H9 (cell line): ENCODE measurements around the gene CLCN5. TPM values are rescaled to one million over a fixed set of nuclear protein-coding genes. Genes with fewer than 3 reads are reported as not detected.

Experiments
- DNase-seq: peaks from one replicate; pipeline ENCODE4 v3.0.0-alpha.2; 2017
- H2AFZ ChIP-seq: one replicate; pipeline ENCODE4 v1.6.1; 2013; ENCODE audit warnings: mild to moderate bottlenecking, low read length, control low read depth, moderate library complexity
- H2AK5ac ChIP-seq: 2 replicates; pipeline ENCODE4 v1.6.1; 2013; ENCODE audit warnings: low read length, control low read depth, mixed read lengths; ENCODE audit not compliant: insufficient read length
- H2BK120ac ChIP-seq: one replicate; pipeline ENCODE4 v1.6.1; 2013; ENCODE audit warnings: low read depth, mild to moderate bottlenecking, low read length, control low read depth, inconsistent platforms; ENCODE audit not compliant: poor library complexity, severe bottlenecking
- H2BK12ac ChIP-seq: 2 replicates; pipeline ENCODE4 v1.6.1; 2013; ENCODE audit warnings: low read length, control low read depth, mixed read lengths, low read depth; ENCODE audit not compliant: insufficient read length
- H2BK15ac ChIP-seq: 2 replicates; pipeline ENCODE4 v1.6.1; 2013; ENCODE audit warnings: low read depth, low read length, control low read depth
- H2BK20ac ChIP-seq: one replicate; pipeline ENCODE4 v1.6.1; 2013; ENCODE audit warnings: low read depth, mild to moderate bottlenecking, low read length, control low read depth, inconsistent platforms; ENCODE audit not compliant: poor library complexity, severe bottlenecking
- H2BK5ac ChIP-seq: 2 replicates; pipeline ENCODE4 v1.6.1; 2013; ENCODE audit warnings: low read length, control low read depth, mixed read lengths; ENCODE audit not compliant: insufficient read length
- H3K14ac ChIP-seq: 2 replicates; pipeline ENCODE4 v1.6.1; 2013; ENCODE audit warnings: low read length, control low read depth; ENCODE audit not compliant: insufficient read depth
- H3K18ac ChIP-seq: 2 replicates; pipeline ENCODE4 v1.6.1; 2013; ENCODE audit warnings: low read depth, mild to moderate bottlenecking, mixed read lengths, low read length, control low read depth; ENCODE audit not compliant: insufficient read length
- H3K23ac ChIP-seq: 2 replicates; pipeline ENCODE4 v1.6.1; 2013; ENCODE audit warnings: low read length, control low read depth, mixed read lengths, low read depth; ENCODE audit not compliant: insufficient read length
- H3K23me2 ChIP-seq: 2 replicates; pipeline ENCODE4 v1.6.1; 2013; ENCODE audit warnings: low read depth, mild to moderate bottlenecking, mixed read lengths, low read length, control low read depth; ENCODE audit not compliant: insufficient read length, poor library complexity, severe bottlenecking
- H3K27ac ChIP-seq: 2 replicates; pipeline ENCODE4 v1.5.1; 2013; ENCODE audit warnings: low read length, control low read depth, mixed read lengths, low read depth; ENCODE audit not compliant: insufficient read length
- H3K27me3 ChIP-seq: 2 replicates; pipeline ENCODE4 v1.6.1; 2013; ENCODE audit warnings: low read length, control low read depth, inconsistent platforms; ENCODE audit not compliant: insufficient read depth
- H3K4ac ChIP-seq: 2 replicates; pipeline ENCODE4 v1.6.1; 2013; ENCODE audit warnings: low read depth, mild to moderate bottlenecking, control low read depth, inconsistent platforms, low read length, moderate library complexity
- H3K4me1 ChIP-seq: 2 replicates; pipeline ENCODE4 v1.6.1; 2013; ENCODE audit warnings: low read length, control low read depth, inconsistent platforms; ENCODE audit not compliant: insufficient read depth
- H3K4me2 ChIP-seq: 2 replicates; pipeline ENCODE4 v1.6.1; 2013; ENCODE audit warnings: low read length, control low read depth, mixed read lengths; ENCODE audit not compliant: insufficient read length, insufficient read depth
- H3K56ac ChIP-seq: 2 replicates; pipeline ENCODE4 v1.6.1; 2013; ENCODE audit warnings: low read depth, mild to moderate bottlenecking, mixed read lengths, low read length, control low read depth; ENCODE audit not compliant: insufficient read length
- H3K79me1 ChIP-seq: 2 replicates; pipeline ENCODE4 v1.6.1; 2013; ENCODE audit warnings: low read depth, mild to moderate bottlenecking, moderate library complexity, low read length, control low read depth, inconsistent platforms; ENCODE audit not compliant: insufficient read depth, poor library complexity, severe bottlenecking
- H3K79me2 ChIP-seq: 2 replicates; pipeline ENCODE4 v1.6.1; 2013; ENCODE audit warnings: low read length, control low read depth, inconsistent platforms; ENCODE audit not compliant: insufficient read depth
- H3K9ac ChIP-seq: 2 replicates; pipeline ENCODE4 v1.6.1; 2013; ENCODE audit warnings: low read length, control low read depth, mixed read lengths; ENCODE audit not compliant: insufficient read length; ENCODE audit errors: extremely low read depth
- H3K9me3 ChIP-seq: one replicate; pipeline ENCODE4 v1.6.1; 2013; ENCODE audit warnings: low read depth, low read length, inconsistent platforms; ENCODE audit not compliant: control insufficient read depth
- H3T11ph ChIP-seq: one replicate; pipeline ENCODE4 v1.6.1; 2013; ENCODE audit warnings: mild to moderate bottlenecking, low read length, control low read depth, inconsistent platforms
- H4K20me1 ChIP-seq: one replicate; pipeline ENCODE4 v1.6.1; 2013; ENCODE audit not compliant: control insufficient read depth, insufficient read length, insufficient read depth
- H4K5ac ChIP-seq: 2 replicates; pipeline ENCODE4 v1.6.1; 2013; ENCODE audit warnings: low read depth, mild to moderate bottlenecking, mixed read lengths, low read length, control low read depth; ENCODE audit not compliant: insufficient read length
- H4K8ac ChIP-seq: replicated peaks from 2 replicates; pipeline ENCODE4 v1.6.1; 2013; ENCODE audit warnings: low read length, control low read depth, mixed read lengths, low read depth; ENCODE audit not compliant: insufficient read length
- H4K91ac ChIP-seq: 2 replicates; pipeline ENCODE4 v1.6.1; 2013; ENCODE audit warnings: low read depth, mild to moderate bottlenecking, moderate library complexity, mixed read lengths, low read length, control low read depth; ENCODE audit not compliant: insufficient read length
- H3K27ac Mint-ChIP-seq, 3 experiments: 2 replicates in 2 of 3; 3 replicates in 1 of 3; pipeline ENCODE4 v1.8.0; 2020 to 2021; ENCODE audit warnings: mixed read lengths in 3 of 3, mild to moderate bottlenecking in 1 of 3, moderate library complexity in 1 of 3
- H3K27me3 Mint-ChIP-seq: 2 replicates; pipeline ENCODE4 v1.8.0; 2021; ENCODE audit warnings: low read depth, mild to moderate bottlenecking, moderate library complexity, mixed read lengths
- H3K36me3 Mint-ChIP-seq, 3 experiments: 2 replicates in 2 of 3; 3 replicates in 1 of 3; pipeline ENCODE4 v1.8.0; 2020 to 2021; ENCODE audit warnings: low read depth in 3 of 3, mixed read lengths in 3 of 3; ENCODE audit not compliant: insufficient read depth in 1 of 3
- H3K4me1 Mint-ChIP-seq, 2 experiments: 2 replicates each; pipeline ENCODE4 v1.8.0; 2020; ENCODE audit warnings: mixed read lengths in 2 of 2
- H3K4me3 Mint-ChIP-seq, 2 experiments: 2 replicates in 1 of 2; 3 replicates in 1 of 2; pipeline ENCODE4 v1.8.0; 2020 to 2021; ENCODE audit warnings: mild to moderate bottlenecking in 2 of 2, mixed read lengths in 2 of 2, moderate library complexity in 1 of 2
- H3K9me3 Mint-ChIP-seq, 2 experiments: 2 replicates in 1 of 2; 3 replicates in 1 of 2; pipeline ENCODE4 v1.8.0; 2020; ENCODE audit warnings: mild to moderate bottlenecking in 2 of 2, mixed read lengths in 2 of 2, moderate library complexity in 1 of 2
- CTCF ChIP-seq: fragments of 200-600 bp; sonication (generic); conservative IDR thresholded peaks from 3 replicates; pipeline ENCODE4 v1.8.0; 2021; ENCODE audit warnings: antibody characterized with exemption, mild to moderate bottlenecking
- WGBS: extraction: QIAGEN DNeasy Blood & Tissue Kit; methylation state at CpG from one replicate; pipeline ENCODE4 v1.1.7; 2013; ENCODE audit warnings: missing lambda C conversion rate, low lambda C conversion rate, mixed read lengths; ENCODE audit not compliant: insufficient read length; ENCODE audit errors: extremely low coverage; 5-methylcytosine and 5-hydroxymethylcytosine counted together
- total RNA-seq: library from RNA; stranded (reverse); gene quantifications from 2 replicates; pipeline ENCODE4 v1.2.1, GENCODE V29; 2021

Gene CLCN5
- total RNA-seq, 1 experiment from 2014 or later: 5.9 TPM

DNA sequence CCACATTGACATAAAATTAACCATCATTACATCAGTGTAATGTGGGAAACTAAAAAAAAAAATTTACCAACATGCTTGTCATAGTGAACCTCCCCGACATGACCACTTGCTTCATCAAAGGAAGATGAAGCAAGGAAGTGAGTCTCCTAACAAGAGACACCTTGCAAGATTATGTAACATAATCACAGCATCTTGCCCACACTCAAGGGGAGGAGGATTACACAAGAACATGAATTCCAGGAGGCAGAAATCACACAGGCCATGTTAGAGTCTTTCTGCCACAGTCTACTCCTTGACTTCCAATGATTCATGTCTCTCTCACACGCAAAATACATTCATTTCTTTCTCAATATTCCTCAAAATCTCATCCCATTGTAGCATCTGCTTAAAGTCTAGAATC lies 185.1 kb downstream of the CLCN5 start:
- H3K23me2 ChIP-seq: no peaks in the 10 kb centered on the region
- no peak overlapping the region for H3K23ac ChIP-seq
- H3K4ac ChIP-seq: no peak overlapping the region
- no peak overlapping the region for H2BK12ac ChIP-seq
- peaks cover 10% of the 10 kb centered on the region for H3K4me1 ChIP-seq
- DNase-seq: no peak
- no CpG with 5 or more reads among the region's 2 CpGs for WGBS
- Mint-ChIP-seq H3K27ac (no peak overlapping the region), H3K4me3 (no peak overlapping the region), H3K9me3 (peaks cover 76 to 77% of the 10 kb centered on the region in 2 experiments), H3K27me3 (no peaks in the 10 kb centered on the region), H3K36me3 (peaks cover 0 to 5% (median 0%) of the 10 kb centered on the region in 3 experiments; a peak in 3 of 7 replicates), H3K4me1 (peaks cover 38 to 43% of the 10 kb centered on the region in 2 experiments)
- H2BK20ac ChIP-seq: no peak overlapping the region
- TF ChIP-seq CTCF: no peak
- H3K9me3 ChIP-seq: peaks cover 7% of the 10 kb centered on the region
- H2BK120ac ChIP-seq: no peak overlapping the region
- no peaks in the 10 kb centered on the region for H3K79me1 ChIP-seq
- no peak overlapping the region for H2AFZ ChIP-seq
- no peak overlapping the region for H4K91ac ChIP-seq
- H3K14ac ChIP-seq: no peak overlapping the region
- no peak overlapping the region for H2BK5ac ChIP-seq
- H3T11ph ChIP-seq: no peak overlapping the region
- H4K8ac ChIP-seq: no peak overlapping the region
- H3K27me3 ChIP-seq: no peaks in the 10 kb centered on the region
- no peaks in the 10 kb centered on the region for H3K79me2 ChIP-seq
- H2BK15ac ChIP-seq: no peak overlapping the region
- H3K18ac ChIP-seq: no peak overlapping the region
- no peak overlapping the region for H3K9ac ChIP-seq
- H4K5ac ChIP-seq: no peak overlapping the region
- no peak overlapping the region for H3K27ac ChIP-seq
- H3K56ac ChIP-seq: no peak overlapping the region
- no peak overlapping the region for H2AK5ac ChIP-seq
- H3K4me2 ChIP-seq: no peak overlapping the region
- H4K20me1 ChIP-seq: no peaks in the 10 kb centered on the region
